Endometrial microvascular endothelial cells (primary cell): Measurements from ENCODE around the gene ANXA3. TPM values are rescaled to one million over a fixed set of nuclear protein-coding genes. Genes with fewer than 3 reads are reported as not detected.

ENCODE experiments used
- in situ Hi-C: cut with HindIII; loops from 2 replicates; pipeline ENCODE4 v1.10.0; 2017; ENCODE audit warnings: low sequenced_read_pairs, low pct_unique_long_range_greater_than_20kb; ENCODE audit errors: inconsistent ontology term
- total RNA-seq: library from RNA; depleted of rRNA; stranded (reverse); fragments of >200 nt; gene quantifications from one replicate; pipeline ENCODE4 v1.2.3, GENCODE V29; 2015; ENCODE audit errors: inconsistent ontology term

The ANXA3 gene
- total RNA-seq, 1 donor from 2014 or later = 259 TPM

- in situ Hi-C loops = no loop called here
These were observed 100.8 kb downstream of the ANXA3 start for GRCh38 chr4:78652282-78652876.

GRCh38 chr4:78653655-78654054 is 102.1 kb downstream of the ANXA3 start:
- in situ Hi-C loops = no loop called here

DNA sequence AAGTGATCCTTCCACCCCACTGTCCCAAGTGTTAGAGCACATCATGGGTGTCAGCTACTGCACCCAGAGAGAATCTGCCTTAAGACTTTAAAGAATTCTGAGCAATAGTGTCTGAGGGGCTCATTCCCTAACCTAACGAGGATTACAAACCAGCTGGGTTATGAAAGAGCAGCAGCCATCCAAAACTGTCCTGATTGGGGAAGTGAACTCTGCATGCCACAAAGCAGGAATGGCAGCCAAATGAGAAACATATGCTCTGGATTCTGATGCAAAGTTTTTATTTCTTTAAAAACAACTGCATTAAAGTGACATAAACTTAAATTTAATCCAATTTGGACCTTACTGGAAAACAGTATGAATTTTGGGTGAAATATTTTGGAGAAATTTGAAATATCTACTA is 103.2 kb downstream of the ANXA3 start:
- in situ Hi-C loops = no loop called here

GRCh38 chr4:78656968-78657445 is 105.4 kb downstream of the ANXA3 start:
- in situ Hi-C loops = no loop called here

DNA sequence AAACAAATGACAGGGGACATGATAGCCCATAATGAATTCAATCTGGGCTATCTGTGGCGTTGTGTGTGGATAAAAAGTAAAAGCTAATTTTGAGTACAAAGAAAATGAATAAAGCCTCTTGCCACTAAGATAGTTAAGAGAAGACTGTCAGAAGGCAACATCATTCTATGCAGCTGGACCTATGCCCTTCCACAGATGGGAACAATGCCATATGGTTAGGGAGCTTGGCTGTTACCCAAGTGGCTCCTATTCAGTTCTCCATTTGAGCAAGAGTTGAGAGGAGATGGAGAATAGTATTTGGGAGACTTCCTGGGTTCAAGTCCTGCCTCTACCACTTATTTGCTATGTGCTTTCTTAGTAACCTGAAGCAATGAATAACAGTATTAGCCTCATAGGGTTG is 107.7 kb downstream of the ANXA3 start:
- in situ Hi-C loops = no loop called here

DNA sequence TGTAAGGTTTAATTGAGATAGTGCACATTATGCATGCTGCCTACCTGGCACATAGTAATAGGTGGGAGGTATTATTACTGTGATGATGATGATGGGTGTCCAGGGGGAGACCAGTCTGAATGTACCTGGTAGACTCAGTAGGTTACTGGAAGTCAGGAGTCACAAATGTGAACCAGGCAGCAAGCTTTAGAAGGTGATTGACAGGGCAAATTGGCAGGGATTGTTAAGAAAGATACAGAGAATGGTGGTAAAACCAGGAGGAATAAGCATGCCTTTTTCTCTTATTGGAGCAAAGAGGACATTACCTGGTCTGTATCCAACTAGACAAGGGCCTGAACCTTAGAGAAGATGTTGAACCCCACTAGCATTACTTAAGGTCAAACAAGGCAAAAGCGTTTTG is 108.1 kb downstream of the ANXA3 start:
- in situ Hi-C loops = no loop called here

Other genes starting within 250 kb of the ANXA3 start
- gene BMP2K, start 224.6 kb downstream of the ANXA3 start, total RNA-seq = 26.7 TPM